ENCODE measurements around the gene MON2.

Gene MON2

DNA sequence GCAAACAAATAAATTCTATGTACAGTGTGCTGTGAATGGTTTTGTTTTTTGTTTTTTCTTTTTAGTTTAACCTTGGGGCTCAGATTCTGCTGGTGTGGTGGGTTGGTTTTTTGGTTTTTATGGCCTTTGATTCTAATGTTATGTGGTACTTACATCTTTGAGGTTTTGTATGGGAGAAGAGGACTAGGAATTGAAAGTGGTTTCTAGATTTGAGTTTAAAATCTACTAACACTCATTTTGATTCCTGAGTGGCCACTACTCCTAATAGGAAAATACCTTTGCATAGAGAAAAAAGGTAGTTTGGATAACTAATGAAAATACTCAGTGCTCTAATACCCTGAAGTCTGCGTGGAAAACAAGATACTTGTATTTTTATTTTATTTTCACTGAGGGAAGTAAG lies 137.7 kb downstream of the MON2 start:
- peak overlapping the region; percentile 75 for H3K4me3 ChIP-seq (ENCODE audit: low read depth, low read length)

DNA sequence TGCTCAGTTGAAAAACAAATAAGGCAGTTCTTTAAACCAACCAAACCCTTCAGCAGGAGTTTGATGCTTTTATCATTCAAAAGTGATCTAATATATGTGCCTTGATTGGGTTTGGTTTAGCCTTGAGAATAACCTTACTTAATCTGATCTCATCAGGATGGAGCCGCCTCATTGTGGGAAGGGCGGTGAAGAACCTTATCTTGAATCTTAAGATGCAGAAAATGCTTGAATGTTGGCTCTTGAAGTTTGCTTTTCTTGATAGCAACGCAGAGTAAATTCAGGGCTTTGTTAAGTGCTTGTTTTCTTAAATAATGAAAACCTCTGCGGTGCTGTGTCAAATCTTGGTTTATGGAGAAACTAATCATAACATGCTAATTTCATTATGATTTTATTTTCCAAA lies 138.2 kb downstream of the MON2 start:
- H3K4me3 ChIP-seq (ENCODE audit: low read depth, low read length), result peak overlapping the region; percentile 75

DNA sequence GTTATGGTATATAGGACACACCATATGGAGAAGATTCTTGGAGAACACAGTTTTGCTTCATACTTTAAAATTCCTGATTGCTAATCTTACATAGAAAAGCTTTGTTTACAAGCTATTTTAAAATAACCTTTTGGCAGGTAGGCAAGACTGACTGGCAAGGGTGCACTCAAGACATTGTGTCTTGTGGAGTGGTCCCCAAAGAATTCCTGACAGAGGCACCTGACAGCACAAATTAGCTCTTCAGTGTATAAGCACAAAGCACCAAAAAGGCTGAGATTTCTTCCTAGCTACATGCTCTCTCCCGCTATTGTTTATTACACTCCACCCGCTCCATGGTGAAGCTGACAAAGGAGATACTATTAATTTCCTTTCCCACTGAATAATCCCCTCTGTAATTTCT lies 139.4 kb downstream of the MON2 start:
- H3K4me3 ChIP-seq (ENCODE audit: low read depth, low read length), result no peak overlapping the region

DNA sequence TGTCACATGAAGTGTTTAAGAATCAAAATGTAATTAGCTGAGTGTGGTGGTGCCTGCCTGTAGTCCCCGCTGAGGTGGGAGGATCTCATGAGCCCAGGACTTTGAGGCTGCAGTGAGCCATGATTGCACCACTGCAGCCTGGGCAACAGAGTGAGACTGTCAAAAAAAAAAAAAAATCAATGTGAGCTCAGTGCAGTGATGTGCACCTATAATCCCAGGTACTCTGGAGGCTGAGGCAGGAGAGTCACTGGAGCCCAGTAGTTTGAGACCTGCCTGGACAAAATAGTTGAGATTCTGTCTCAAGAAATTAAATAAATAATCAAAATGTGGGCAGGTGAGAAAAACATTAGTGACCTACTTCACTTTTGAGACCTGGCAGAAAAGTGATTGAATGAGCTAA lies 140.0 kb downstream of the MON2 start:
- H3K4me3 ChIP-seq (ENCODE audit: low read depth, low read length), result no peak overlapping the region

DNA sequence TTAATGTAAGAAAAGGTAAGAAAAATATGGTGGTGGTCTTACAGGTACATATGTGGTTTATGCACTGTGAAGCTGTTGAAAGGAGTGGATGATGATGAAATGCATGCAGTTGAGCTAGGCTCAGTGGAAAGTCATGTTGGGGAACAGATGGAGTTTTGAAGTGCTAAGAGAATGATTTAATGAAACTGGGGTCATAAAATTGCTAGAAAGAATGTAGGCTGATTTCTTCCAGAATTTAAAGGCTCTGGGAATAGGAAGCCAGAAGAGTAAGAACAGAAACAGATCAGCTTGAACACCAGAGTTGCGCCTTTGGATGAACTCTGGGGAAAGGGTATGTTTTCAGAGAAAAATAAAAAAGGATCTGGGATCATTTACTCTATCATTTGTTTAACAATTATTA lies 146.5 kb downstream of the MON2 start:
- H3K4me3 ChIP-seq (ENCODE audit: low read depth, low read length), result no peak overlapping the region

DNA sequence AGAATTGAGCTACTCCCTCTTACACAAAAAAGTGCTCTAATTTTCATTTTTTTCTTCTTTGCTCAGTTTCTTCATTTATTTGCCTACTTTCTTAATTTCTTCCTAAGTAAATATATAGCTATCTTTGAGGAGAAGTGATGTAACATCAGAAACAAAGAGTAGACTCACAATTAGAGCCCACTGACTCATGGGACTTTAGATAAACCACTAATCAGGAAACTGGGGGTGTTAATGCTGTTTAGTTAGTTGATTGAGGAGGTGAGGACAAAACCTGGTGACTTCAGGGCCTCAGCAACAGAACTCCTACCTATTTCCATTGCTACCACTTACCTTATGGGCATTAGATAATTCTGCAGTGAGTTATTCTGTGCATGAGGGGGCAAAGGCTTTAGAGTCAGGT lies 151.7 kb downstream of the MON2 start:
- no peak overlapping the region for H3K4me3 ChIP-seq (ENCODE audit: low read depth, low read length)

DNA sequence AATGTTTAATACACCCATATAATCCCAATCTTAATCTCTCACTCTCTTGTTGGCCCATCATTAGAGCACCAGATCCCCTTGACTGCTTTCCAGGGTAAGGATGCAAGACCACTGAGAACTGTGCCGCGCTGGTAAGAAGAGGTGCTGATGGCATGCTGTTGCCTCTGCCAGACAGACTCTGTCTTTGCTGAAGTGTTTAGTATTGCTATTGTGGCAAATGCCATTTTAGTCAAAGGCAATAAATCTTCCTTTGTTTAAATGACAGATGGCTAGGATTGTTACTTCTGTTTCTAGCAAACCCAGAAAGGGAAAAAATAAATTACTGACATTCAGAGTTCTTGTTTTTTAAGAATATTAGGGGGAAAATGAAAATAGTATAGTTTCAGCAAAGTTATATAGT lies 152.3 kb downstream of the MON2 start:
- H3K4me3 ChIP-seq (ENCODE audit: low read depth, low read length), result no peak overlapping the region

DNA sequence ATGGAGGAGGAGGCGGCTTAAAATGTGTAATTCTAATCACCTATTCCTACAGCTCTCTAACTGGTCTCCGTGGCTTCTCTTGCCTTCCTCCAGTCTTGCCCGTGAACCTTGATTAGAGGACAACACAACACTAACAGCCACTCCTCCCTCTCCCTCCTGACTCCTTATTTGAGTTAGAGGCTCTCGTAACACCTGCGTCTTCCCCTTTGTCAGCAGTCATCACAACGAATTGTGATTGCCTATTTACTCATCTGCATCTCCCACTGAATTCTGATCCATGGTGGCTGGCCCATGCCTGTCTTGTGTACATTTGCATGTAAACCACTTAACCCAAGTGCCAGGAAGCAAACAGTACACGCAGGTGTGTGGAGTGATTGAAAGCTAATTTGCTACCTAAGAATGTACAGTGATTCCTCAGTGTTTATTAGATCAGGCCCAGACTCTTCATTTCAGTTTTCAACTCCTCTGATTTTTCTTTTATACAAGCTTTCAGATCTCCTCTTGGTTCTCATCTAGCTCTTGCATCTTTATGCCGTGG lies 154.5 kb downstream of the MON2 start:
- H3K4me3 ChIP-seq (ENCODE audit: low read depth, low read length), result no peak overlapping the region

DNA sequence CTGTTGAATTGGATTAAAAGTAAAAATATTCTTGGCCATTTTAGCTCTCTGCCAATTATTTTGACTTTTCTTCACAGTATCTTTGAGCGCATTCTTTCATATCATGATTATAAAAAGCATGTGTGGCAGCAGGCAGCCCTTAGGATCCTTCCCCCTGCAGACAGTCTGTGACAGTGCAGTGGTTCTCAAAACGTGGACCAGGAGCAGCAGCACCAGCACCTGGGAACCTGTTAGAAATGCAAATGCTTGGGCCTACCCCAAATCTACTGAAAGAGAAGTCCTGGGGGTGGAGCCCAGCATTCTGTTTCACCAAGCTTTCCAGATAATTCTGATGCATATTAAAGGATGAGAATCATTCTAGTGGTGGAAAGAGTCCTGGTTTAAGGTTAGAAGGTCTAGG lies 155.6 kb downstream of the MON2 start:
- no peak overlapping the region for H3K4me3 ChIP-seq (ENCODE audit: low read depth, low read length)

DNA sequence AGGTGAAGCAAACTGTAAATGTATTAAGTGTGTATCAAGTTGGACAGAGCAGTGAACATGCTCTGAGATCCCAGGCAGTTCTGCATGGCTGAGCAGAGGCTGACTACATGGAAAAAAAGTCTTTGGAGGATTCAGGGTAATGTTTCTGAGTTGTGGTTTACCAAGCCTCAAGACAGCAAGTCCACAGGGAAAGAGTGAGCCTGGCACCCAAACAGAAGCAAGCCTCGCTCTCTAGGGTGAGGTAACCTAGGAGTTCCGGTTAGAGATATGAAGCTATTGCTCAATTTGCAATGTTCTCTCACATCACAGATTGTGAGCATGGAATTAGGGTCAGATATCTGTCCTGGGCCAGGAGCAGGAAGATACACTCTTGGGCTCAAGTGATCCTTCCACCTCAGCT lies 158.6 kb downstream of the MON2 start:
- H3K4me3 ChIP-seq (ENCODE audit: low read depth, low read length), result no peak overlapping the region

DNA sequence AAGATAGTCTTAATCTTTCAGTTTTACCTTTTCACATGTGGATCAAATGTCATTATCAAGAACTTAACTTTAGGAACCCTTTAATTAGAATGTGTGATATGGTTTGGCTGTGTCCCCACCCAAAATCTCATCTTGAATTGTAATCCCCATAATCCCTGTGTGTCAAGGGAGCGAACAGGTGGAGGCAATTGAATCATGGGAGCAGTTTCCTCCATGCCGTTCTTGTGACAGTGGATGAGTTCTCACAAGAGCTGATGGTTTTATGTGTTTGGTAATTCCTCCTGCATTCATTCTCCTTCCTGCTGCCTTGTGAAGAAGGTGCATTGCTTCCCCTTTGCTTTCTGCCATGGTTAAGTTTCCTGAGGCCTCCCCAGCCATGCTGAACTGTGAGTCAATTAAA lies 160.6 kb downstream of the MON2 start:
- H3K4me3 ChIP-seq (ENCODE audit: low read depth, low read length), result no peak overlapping the region

DNA sequence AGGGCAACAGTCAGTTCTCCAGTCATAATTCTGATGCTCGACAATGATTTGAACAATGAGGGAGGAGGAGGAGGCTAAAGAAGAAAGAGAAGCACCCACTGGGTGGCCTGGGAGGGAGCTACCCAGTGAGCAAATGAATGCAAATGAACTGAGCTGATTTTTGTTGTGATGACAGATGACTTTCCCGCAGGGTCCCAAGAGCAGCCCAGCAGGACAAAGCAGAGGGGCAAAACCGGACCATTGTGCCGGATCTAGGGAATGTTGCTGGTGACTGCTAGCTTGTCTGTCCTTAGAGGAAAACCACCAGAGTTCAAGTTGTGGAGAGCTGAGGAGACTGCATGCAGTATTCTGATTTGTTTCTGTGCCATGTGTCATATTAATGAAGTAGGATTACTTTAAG lies 162.8 kb downstream of the MON2 start:
- H3K4me3 ChIP-seq (ENCODE audit: low read depth, low read length), result no peak overlapping the region

DNA sequence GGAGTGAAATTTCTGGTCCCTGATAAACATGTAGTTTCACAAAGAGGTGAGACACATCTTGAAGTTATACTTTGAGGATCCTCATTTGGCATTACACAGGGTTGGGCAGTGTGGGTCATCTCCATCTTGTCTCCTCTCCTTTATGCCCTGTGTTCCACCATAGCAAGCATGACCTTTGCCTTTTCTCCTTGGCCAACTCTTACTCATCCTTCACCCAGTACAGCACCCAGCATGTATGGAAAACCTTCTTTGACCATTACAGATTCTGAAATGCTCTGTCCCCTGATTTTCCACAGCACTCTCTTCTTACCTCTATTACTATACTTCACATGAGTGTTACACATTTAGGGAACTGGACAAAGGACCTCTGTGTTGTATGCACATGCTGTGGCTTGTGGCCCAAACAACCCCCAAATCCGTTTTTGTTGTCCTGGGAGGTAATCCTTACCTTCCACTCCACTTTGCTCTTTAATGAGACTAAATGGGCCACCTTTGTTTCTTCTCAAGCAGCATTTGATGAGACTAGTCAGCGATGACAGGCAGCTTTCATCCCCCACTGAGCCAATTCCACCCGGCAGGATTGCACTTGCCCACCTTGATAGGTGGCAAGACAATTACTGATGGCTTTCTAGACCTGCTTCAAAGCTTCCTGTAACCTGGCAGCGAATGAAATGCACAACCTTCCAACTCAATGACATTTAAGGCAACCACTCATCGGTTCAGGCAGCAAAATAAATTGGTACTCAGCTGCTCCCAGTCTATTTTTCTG lies 163.5 kb downstream of the MON2 start:
- no peak overlapping the region for H3K4me3 ChIP-seq (ENCODE audit: low read depth, low read length)

DNA sequence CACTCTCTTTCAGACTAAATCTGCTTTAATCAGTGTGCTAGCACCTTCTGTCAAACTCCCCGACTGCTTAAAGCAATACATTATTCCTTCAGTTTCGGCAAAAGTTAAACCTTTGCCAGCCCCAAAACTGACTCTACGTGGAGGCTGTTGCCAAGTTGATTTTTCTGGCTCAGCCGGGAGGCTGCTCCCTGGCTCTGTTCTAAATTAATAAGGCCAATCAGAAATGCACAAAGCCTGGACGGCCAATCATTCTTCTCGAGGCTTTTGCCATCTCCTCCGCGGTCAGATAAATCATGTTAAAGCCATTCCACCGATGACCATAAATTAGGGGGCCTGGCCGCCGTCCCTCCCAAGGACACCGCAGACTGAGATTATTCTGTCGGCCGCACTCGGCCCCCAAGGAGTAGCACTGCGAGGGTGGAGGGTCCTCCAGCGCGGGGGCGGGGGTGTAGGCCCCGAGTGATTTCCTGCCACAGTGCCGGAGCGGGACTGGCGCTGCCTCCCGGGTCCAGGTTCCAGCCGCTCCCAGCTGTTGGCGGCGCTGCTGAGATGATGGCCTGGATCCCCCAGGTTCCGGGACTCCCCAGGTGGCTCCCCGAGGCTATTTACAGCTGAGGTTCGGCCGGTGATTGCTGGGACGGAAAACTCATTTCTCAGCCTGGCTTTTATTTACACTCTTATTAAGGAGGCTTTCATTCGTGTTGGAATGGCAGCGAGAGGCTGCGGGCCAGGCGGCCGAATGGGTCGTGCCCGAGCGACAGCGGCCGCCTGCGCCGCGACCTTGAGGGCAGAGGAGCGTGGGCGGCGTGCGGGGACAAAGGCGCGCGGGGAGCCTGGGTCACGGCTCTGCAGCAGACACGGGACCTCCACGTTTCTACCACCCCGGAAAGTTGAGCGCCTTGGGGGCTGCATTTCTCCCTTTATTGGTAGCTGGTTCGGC lies 165.1 kb downstream of the MON2 start:
- H3K4me3 ChIP-seq (ENCODE audit: low read depth, low read length), result peak overlapping the region; percentile 53

DNA sequence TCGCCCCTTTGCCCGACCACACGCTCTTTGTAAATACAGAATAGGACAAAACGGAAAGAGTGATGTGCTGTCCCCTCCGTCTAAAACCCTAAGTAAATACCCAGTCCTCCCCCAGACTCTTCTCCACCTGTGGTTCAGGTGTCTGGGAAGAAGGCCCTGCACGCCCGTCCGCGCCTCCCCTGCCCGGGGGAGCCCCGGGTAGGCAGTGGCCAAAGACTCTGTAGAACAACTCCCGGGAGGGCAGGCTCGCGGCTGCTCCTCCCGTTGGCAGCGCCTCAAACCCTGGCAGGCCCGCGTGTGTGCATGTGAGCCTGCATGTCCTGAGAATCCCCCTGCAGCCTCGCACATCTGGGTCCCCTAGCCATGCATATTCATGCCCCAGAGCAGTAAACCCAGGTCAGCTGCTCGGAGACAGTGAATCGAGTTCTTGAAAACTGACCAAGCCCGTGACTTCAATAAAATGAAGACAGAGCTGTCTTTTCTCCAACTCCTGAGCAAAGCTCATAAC lies 165.8 kb downstream of the MON2 start:
- H3K4me3 ChIP-seq (ENCODE audit: low read depth, low read length), result peak overlapping the region; percentile 53

DNA sequence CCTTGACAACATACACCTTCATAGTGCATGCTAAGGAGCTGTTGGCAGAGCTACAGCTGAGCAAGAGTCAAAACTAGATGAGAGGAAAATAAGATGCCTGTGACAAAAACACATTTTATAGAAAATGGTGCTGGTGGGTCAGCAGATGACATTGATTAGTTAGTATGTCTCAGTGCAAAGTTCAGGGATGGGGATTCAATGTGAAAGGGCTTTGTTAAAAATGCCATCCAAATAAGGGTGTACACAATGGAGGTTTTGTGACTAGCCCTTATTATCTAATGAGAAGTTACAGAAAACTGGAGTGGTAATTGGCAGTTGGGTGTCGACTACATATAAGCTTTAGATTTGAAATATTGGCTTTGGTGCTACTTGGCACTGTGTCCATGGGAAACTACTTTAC lies 169.0 kb downstream of the MON2 start:
- no peak overlapping the region for H3K4me3 ChIP-seq (ENCODE audit: low read depth, low read length)

DNA sequence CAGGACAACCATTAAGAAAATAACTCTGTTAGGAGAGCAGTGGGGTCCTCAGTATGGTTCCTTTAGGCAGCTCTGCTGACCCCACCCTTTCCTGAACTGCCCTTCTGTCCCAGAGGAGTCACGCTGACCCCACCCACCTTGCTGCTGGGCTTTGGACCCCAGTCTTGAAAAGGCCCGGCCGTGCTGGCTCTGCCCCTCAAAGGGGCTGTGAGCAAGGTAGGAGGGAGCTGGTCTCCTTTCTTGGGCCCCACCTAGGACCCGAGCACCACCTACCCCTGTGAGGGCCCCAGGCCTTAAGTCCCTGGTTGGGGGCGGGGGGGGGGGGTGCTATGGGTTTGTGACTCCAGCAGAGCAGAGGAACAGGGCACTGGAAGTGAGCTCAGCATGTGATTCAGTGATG lies 171.1 kb downstream of the MON2 start:
- no peak overlapping the region for H3K4me3 ChIP-seq (ENCODE audit: low read depth, low read length)

DNA sequence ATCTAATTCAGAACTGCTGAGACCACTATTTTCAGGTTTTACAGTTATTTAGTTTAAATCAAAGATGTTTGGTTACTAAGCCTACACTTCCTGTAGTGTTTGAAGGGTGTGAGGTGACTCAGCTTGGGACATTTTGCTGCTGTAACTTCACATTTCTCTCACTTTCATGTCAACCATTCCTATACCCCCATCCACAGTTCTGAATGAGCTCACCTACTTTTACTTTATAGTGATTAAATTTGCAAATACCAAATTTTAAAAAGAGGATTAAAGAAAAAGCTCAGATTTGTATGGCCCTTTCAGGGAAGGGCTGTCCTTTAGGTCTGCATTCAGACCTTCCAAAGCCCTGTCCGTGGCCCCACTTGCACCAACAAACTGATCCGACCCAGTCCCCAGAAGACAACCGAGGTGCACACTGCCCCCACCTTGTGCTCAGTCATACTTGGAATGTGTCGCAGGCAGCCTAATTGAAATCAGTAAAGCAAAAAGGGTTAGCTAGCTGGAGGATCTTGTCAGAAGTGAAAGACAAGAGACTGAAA lies 174.4 kb downstream of the MON2 start:
- no peak overlapping the region for H3K4me3 ChIP-seq (ENCODE audit: low read depth, low read length)

DNA sequence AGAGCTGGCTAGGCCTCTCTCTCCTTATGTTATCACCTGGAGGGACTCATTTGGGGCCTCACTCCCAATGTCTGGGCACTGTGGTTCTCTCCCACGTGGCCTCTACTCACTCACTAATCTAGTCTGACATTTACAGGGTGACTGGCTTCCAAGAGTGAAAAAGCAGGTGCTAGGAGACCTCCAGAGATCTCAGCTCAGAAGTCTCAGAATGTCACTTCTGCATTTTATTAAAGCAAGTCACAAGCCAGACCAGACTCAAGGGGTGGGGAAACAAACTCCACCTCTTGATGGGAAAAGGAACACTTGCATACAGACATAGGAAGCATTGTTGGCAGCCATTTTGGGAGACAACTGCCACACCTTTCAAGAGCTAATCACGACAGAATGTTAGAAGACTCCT lies 175.9 kb downstream of the MON2 start:
- no peak overlapping the region for H3K4me3 ChIP-seq (ENCODE audit: low read depth, low read length)

DNA sequence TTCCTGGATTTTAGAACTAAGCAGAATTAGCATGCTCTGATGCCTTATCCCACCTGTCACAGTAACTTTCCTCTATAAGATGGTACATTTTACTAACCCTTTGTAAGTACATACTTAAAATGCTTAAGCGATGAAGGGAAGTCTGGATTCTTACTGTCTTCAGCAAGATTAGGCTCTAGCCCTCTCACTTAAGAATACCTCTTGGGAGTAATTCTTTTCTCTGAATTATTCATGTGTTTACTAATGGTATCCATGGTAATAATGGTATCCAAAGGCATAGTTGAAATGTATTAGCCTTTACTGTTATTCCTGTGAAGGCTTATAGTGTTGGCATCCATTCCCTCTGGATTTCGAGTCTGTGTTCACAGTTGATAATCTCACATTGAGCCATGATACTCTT lies 176.9 kb downstream of the MON2 start:
- no peak overlapping the region for H3K4me3 ChIP-seq (ENCODE audit: low read depth, low read length)

DNA sequence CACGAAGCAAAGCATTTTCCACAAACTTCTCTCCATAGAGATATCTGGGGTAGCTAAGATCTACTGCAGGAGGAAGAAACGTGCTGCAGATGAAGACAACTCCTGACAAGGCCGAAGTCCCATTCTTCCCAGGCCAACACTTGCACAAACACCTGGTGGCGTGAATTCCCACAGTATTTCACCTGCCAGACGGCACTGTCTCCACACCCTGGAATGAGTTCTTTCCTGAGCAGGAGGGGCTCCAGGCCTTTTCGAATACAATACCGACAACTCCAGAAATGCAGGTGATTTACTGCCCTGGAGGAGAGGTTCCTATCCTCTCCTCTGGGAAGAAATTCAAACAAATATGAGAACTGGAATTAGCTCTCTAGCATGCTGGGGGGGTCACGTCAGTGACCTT lies 179.9 kb downstream of the MON2 start:
- no peak overlapping the region for H3K4me3 ChIP-seq (ENCODE audit: low read depth, low read length)

All from iPS-11a (cell line).